Measurements from ENCODE around the gene OSBPL9.

Gene OSBPL9

GRCh38 chr1:51750729-51751128 lies 133.8 kb downstream of the OSBPL9 start:
- DNase-seq (ENCODE audit: extremely low read depth, low read depth), result no peak
- no peak for TF ChIP-seq CTCF (IDR thresholded peaks at IDR 0.05; ENCODE audit: low read depth, low read length)

GRCh38 chr1:51752073-51752948 lies 135.4 kb downstream of the OSBPL9 start:
- DNase-seq (ENCODE audit: extremely low read depth, low read depth), result no peak
- TF ChIP-seq CTCF (IDR thresholded peaks at IDR 0.05; ENCODE audit: low read depth, low read length), result no peak

GRCh38 chr1:51753969-51754368 lies 137.1 kb downstream of the OSBPL9 start:
- no peak for DNase-seq (ENCODE audit: extremely low read depth, low read depth)
- TF ChIP-seq CTCF (IDR thresholded peaks at IDR 0.05; ENCODE audit: low read depth, low read length), result no peak

GRCh38 chr1:51754666-51755065 lies 137.8 kb downstream of the OSBPL9 start:
- TF ChIP-seq CTCF (IDR thresholded peaks at IDR 0.05; ENCODE audit: low read depth, low read length), result no peak
- DNase-seq (ENCODE audit: extremely low read depth, low read depth), result no peak

- no peak for DNase-seq (ENCODE audit: extremely low read depth, low read depth)
- no peak for TF ChIP-seq CTCF (IDR thresholded peaks at IDR 0.05; ENCODE audit: low read depth, low read length)
Measured at GRCh38 chr1:51755437-51755836, 138.5 kb downstream of the OSBPL9 start.

GRCh38 chr1:51756290-51756689 lies 139.4 kb downstream of the OSBPL9 start:
- no peak for TF ChIP-seq CTCF (IDR thresholded peaks at IDR 0.05; ENCODE audit: low read depth, low read length)
- no peak for DNase-seq (ENCODE audit: extremely low read depth, low read depth)

GRCh38 chr1:51758310-51758709 lies 141.4 kb downstream of the OSBPL9 start:
- DNase-seq (ENCODE audit: extremely low read depth, low read depth), result no peak
- TF ChIP-seq CTCF (IDR thresholded peaks at IDR 0.05; ENCODE audit: low read depth, low read length), result no peak
